HCT116 (cell line): ENCODE measurements around the gene C5orf52.

ENCODE experiments used
- CTCF ChIP-seq, 3 experiments: fragments of 200-600 bp in 1 of 3; sonication (generic) in 1 of 3; IDR thresholded peaks in 2 of 3; conservative IDR thresholded peaks in 1 of 3; 2 replicates each; pipeline ENCODE4 v1.5.1; 2012 to 2017; ENCODE audit warnings: low read depth in 2 of 3, low read length in 2 of 3, antibody characterized with exemption in 1 of 3, borderline replicate concordance in 1 of 3, control low read depth in 1 of 3, mild to moderate bottlenecking in 1 of 3, mixed read lengths in 1 of 3, mixed run types in 1 of 3, moderate library complexity in 1 of 3; ENCODE audit not compliant: insufficient read depth in 1 of 3
- EGR1 ChIP-seq: IDR thresholded peaks from 2 replicates; pipeline ENCODE4 v1.6.1; 2012; ENCODE audit warnings: low read depth
- EZH2 ChIP-seq: fragments of 200-600 bp; sonication (generic); IDR thresholded peaks from 2 replicates; pipeline ENCODE4 v1.6.1; 2017; ENCODE audit warnings: antibody characterized with exemption, mixed run types
- EZH2phosphoT487 ChIP-seq: fragments of 200-600 bp; IDR thresholded peaks from 2 replicates; pipeline ENCODE4 v1.6.1; 2018; ENCODE audit warnings: antibody characterized with exemption, borderline replicate concordance
- JUND ChIP-seq: IDR thresholded peaks from 2 replicates; pipeline ENCODE4 v1.6.1; 2012
- POLR2A ChIP-seq: IDR thresholded peaks from 2 replicates; pipeline ENCODE4 v1.7.0; 2011; ENCODE audit warnings: borderline replicate concordance; ENCODE audit not compliant: insufficient read depth, insufficient read length; ENCODE audit errors: extremely low read depth
- POLR2AphosphoS5 ChIP-seq: IDR thresholded peaks from 2 replicates; pipeline ENCODE4 v1.6.1; 2011; ENCODE audit warnings: mild to moderate bottlenecking, low read depth, low read length, moderate library complexity
- RAD21 ChIP-seq: IDR thresholded peaks from 2 replicates; pipeline ENCODE4 v1.6.1; 2012; ENCODE audit warnings: low read depth, mild to moderate bottlenecking
- SIN3A ChIP-seq: IDR thresholded peaks from 2 replicates; pipeline ENCODE4 v1.6.1; 2012; ENCODE audit warnings: low read depth
- YY1 ChIP-seq: IDR thresholded peaks from 2 replicates; pipeline ENCODE4 v1.6.1; 2011; ENCODE audit warnings: low read length, low read depth, moderate library complexity, mild to moderate bottlenecking; ENCODE audit not compliant: insufficient replicate concordance; ENCODE audit errors: extremely low read depth
- ZBTB33 ChIP-seq: IDR thresholded peaks from 2 replicates; pipeline ENCODE4 v1.6.1; 2011; ENCODE audit warnings: mild to moderate bottlenecking, low read length, moderate library complexity; ENCODE audit not compliant: insufficient replicate concordance; ENCODE audit errors: extremely low read depth
- ZFX ChIP-seq: fragments of 450-650 bp; IDR thresholded peaks from 2 replicates; pipeline ENCODE4 v1.6.1; 2017
- TF ChIP-seq, protein P1 (sequence below): IDR thresholded peaks from 2 replicates; pipeline ENCODE4 v1.6.1; 2012; ENCODE audit warnings: low read depth
- TF ChIP-seq, protein P2 (sequence below): IDR thresholded peaks from 2 replicates; pipeline ENCODE4 v1.6.1; 2012

- TF ChIP-seq EZH2phosphoT487: no peak
- TF ChIP-seq POLR2A: no peak
- no peak for TF ChIP-seq JUND
- no peak for TF ChIP-seq CTCF (IDR thresholded peaks at IDR 0.05 in 2 of 3, conservative IDR thresholded peaks at IDR 0.05 in 1 of 3; ENCODE audit: borderline replicate concordance in 1 of 3, insufficient read depth in 1 of 3, low read depth in 2 of 3, low read length in 2 of 3)
- TF ChIP-seq, protein P1, sequence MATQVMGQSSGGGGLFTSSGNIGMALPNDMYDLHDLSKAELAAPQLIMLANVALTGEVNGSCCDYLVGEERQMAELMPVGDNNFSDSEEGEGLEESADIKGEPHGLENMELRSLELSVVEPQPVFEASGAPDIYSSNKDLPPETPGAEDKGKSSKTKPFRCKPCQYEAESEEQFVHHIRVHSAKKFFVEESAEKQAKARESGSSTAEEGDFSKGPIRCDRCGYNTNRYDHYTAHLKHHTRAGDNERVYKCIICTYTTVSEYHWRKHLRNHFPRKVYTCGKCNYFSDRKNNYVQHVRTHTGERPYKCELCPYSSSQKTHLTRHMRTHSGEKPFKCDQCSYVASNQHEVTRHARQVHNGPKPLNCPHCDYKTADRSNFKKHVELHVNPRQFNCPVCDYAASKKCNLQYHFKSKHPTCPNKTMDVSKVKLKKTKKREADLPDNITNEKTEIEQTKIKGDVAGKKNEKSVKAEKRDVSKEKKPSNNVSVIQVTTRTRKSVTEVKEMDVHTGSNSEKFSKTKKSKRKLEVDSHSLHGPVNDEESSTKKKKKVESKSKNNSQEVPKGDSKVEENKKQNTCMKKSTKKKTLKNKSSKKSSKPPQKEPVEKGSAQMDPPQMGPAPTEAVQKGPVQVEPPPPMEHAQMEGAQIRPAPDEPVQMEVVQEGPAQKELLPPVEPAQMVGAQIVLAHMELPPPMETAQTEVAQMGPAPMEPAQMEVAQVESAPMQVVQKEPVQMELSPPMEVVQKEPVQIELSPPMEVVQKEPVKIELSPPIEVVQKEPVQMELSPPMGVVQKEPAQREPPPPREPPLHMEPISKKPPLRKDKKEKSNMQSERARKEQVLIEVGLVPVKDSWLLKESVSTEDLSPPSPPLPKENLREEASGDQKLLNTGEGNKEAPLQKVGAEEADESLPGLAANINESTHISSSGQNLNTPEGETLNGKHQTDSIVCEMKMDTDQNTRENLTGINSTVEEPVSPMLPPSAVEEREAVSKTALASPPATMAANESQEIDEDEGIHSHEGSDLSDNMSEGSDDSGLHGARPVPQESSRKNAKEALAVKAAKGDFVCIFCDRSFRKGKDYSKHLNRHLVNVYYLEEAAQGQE: no peak
- no peak for TF ChIP-seq ZBTB33
- TF ChIP-seq RAD21: no peak
- no peak for TF ChIP-seq EZH2
- TF ChIP-seq EGR1: no peak
- no peak for TF ChIP-seq YY1
- TF ChIP-seq POLR2AphosphoS5: no peak
- TF ChIP-seq, protein P2, sequence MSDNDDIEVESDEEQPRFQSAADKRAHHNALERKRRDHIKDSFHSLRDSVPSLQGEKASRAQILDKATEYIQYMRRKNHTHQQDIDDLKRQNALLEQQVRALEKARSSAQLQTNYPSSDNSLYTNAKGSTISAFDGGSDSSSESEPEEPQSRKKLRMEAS: no peak
- TF ChIP-seq ZFX: no peak
- TF ChIP-seq SIN3A: no peak
Measured at GRCh38 chr5:157713830-157714595, 42.7 kb downstream of the C5orf52 start.
